ENCODE results near the gene DUOX2. TPM values are rescaled to one million over a fixed set of nuclear protein-coding genes. Genes with fewer than 3 reads are reported as not detected.

Gene DUOX2
- total and polyA plus RNA-seq, 2 experiments from 2014 or later: not detected

DNA sequence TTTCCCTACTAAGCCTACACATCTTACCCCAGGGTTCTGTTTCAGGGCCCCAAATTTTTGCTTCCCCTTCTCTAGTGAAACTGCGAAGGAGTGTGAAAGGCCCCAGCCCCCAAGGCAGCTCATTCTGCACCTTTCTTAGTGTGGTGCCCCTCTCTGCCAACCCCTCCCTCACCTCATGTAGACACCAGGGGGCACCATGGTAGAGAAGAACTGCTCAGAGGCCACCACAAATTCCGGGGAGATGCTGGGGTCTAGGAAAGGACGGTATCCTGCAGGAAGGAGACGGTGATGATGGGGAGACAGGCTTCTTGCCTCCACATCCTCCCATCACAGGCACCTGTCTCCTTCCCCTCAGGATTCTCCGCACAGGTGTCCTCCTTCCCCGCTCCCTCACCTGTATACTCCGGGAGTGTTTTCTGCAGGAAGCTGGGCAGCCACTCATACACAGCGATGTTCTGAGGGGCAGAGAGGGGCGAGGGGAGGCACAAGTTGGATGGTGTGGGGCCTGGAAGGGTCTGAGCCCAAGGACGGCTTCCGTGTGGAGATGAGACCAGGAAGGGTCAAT, 3.6 kb downstream of the DUOX2 start:
- DNase-seq (ENCODE audit: low spot score): peak; percentile 57
- H3K27me3 Mint-ChIP-seq (ENCODE audit: insufficient read depth, low read depth, poor library complexity): peaks cover 57% of the 10 kb centered on the region

DNA sequence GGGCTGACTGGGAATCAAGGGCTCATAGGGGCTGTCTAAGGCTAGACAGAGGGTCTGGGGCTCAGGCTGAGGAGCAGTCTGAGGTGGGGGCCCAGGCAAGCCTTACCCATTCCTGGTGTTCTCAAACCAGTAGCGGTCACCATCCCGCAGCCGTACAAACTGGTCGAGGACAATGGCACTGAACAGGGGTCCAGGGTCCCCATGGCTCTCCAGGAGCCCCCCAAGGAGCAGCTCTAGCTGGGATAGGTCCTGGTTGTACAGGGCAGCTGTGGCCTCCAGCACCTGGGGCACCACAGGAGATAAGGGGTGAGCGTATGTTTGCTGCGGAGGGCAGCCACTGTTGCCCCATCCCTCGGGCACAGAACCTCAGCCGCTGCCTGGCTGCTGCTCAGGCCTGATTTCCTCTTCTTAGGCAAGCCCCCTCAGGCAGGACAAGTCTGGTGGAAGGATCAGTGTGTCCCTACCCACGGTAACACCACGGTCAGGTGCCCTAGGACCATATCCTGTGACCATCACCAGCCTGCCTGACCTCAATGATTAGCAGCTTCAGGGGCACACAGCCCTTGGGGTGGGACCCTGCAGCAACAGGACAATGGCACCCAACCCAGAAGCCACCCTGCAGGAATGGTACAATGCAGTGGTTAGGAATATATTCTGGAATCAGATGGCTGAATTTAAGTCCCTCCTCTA, 5.9 kb downstream of the DUOX2 start:
- peaks cover 48% of the 10 kb centered on the region for H3K27me3 ChIP-seq (ENCODE audit: insufficient read depth)
- TF ChIP-seq EZH2 (IDR thresholded peaks at IDR 0.05; ENCODE audit: low read depth, unreplicated experiment): no peak
- TF ChIP-seq POLR2AphosphoS5 (IDR thresholded peaks at IDR 0.05; ENCODE audit: low read depth): no peak
- TF ChIP-seq, protein P1, sequence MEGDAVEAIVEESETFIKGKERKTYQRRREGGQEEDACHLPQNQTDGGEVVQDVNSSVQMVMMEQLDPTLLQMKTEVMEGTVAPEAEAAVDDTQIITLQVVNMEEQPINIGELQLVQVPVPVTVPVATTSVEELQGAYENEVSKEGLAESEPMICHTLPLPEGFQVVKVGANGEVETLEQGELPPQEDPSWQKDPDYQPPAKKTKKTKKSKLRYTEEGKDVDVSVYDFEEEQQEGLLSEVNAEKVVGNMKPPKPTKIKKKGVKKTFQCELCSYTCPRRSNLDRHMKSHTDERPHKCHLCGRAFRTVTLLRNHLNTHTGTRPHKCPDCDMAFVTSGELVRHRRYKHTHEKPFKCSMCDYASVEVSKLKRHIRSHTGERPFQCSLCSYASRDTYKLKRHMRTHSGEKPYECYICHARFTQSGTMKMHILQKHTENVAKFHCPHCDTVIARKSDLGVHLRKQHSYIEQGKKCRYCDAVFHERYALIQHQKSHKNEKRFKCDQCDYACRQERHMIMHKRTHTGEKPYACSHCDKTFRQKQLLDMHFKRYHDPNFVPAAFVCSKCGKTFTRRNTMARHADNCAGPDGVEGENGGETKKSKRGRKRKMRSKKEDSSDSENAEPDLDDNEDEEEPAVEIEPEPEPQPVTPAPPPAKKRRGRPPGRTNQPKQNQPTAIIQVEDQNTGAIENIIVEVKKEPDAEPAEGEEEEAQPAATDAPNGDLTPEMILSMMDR (conservative IDR thresholded peaks at IDR 0.05; ENCODE audit: low read depth in 2 of 2): no peak
- TF ChIP-seq, protein P2, sequence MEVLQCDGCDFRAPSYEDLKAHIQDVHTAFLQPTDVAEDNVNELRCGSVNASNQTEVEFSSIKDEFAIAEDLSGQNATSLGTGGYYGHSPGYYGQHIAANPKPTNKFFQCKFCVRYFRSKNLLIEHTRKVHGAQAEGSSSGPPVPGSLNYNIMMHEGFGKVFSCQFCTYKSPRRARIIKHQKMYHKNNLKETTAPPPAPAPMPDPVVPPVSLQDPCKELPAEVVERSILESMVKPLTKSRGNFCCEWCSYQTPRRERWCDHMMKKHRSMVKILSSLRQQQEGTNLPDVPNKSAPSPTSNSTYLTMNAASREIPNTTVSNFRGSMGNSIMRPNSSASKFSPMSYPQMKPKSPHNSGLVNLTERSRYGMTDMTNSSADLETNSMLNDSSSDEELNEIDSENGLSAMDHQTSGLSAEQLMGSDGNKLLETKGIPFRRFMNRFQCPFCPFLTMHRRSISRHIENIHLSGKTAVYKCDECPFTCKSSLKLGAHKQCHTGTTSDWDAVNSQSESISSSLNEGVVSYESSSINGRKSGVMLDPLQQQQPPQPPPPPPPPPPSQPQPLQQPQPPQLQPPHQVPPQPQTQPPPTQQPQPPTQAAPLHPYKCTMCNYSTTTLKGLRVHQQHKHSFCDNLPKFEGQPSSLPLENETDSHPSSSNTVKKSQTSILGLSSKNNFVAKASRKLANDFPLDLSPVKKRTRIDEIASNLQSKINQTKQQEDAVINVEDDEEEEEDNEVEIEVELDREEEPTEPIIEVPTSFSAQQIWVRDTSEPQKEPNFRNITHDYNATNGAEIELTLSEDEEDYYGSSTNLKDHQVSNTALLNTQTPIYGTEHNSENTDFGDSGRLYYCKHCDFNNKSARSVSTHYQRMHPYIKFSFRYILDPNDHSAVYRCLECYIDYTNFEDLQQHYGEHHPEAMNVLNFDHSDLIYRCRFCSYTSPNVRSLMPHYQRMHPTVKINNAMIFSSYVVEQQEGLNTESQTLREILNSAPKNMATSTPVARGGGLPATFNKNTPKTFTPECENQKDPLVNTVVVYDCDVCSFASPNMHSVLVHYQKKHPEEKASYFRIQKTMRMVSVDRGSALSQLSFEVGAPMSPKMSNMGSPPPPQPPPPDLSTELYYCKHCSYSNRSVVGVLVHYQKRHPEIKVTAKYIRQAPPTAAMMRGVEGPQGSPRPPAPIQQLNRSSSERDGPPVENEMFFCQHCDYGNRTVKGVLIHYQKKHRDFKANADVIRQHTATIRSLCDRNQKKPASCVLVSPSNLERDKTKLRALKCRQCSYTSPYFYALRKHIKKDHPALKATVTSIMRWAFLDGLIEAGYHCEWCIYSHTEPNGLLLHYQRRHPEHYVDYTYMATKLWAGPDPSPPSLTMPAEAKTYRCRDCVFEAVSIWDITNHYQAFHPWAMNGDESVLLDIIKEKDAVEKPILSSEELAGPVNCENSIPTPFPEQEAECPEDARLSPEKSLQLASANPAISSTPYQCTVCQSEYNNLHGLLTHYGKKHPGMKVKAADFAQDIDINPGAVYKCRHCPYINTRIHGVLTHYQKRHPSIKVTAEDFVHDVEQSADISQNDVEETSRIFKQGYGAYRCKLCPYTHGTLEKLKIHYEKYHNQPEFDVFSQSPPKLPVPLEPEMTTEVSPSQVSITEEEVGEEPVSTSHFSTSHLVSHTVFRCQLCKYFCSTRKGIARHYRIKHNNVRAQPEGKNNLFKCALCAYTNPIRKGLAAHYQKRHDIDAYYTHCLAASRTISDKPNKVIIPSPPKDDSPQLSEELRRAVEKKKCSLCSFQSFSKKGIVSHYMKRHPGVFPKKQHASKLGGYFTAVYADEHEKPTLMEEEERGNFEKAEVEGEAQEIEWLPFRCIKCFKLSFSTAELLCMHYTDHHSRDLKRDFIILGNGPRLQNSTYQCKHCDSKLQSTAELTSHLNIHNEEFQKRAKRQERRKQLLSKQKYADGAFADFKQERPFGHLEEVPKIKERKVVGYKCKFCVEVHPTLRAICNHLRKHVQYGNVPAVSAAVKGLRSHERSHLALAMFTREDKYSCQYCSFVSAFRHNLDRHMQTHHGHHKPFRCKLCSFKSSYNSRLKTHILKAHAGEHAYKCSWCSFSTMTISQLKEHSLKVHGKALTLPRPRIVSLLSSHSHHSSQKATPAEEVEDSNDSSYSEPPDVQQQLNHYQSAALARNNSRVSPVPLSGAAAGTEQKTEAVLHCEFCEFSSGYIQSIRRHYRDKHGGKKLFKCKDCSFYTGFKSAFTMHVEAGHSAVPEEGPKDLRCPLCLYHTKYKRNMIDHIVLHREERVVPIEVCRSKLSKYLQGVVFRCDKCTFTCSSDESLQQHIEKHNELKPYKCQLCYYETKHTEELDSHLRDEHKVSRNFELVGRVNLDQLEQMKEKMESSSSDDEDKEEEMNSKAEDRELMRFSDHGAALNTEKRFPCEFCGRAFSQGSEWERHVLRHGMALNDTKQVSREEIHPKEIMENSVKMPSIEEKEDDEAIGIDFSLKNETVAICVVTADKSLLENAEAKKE (CRISPR knock-in tag; IDR thresholded peaks at IDR 0.05): no peak
- no peak for TF ChIP-seq STAT1 (IDR thresholded peaks at IDR 0.05; ENCODE audit: unreplicated experiment)
- TF ChIP-seq CREB1 (CRISPR knock-in tag; IDR thresholded peaks at IDR 0.05; ENCODE audit: low read depth): no peak

More for the DNA sequence above, 3.6 kb downstream of the DUOX2 start:
- H3K9me2 ChIP-seq (ENCODE audit: insufficient read depth): no peaks in the 10 kb centered on the region
- H3F3A ChIP-seq (replicated peaks; ENCODE audit: low read depth): no peaks in the 10 kb centered on the region
- H3K36me3 ChIP-seq (ENCODE audit: insufficient read depth): no peaks in the 10 kb centered on the region
- H3K27ac ChIP-seq (ENCODE audit: low read depth): no peak overlapping the region
- Mint-ChIP-seq H3K36me3 (ENCODE audit: low read depth) (no peaks in the 10 kb centered on the region; the same call in 2 of the 3 replicates), H3K4me3 (0 out of 3 replicates have a peak overlapping the region, but pooled peaks have one; percentile 23), H3K4me1 (peaks cover 19% of the 10 kb centered on the region), H3K27ac (no peak overlapping the region), H3K9me3 (peaks cover 4% of the 10 kb centered on the region)
- no peak overlapping the region for H3K4me2 ChIP-seq
- no peak for ATAC-seq
- H3K4me1 ChIP-seq (ENCODE audit: insufficient read depth): peaks cover 27% of the 10 kb centered on the region
- H3K27me3 ChIP-seq (ENCODE audit: insufficient read depth): peaks cover 71% of the 10 kb centered on the region
- peaks cover 4% of the 10 kb centered on the region; the same call in 1 of the 2 replicates for H4K20me1 ChIP-seq (replicated peaks; ENCODE audit: insufficient read depth)
- TF ChIP-seq POLR2AphosphoS5 (IDR thresholded peaks at IDR 0.05; ENCODE audit: low read depth): no peak
- peak; percentile 81 for TF ChIP-seq EZH2 (IDR thresholded peaks at IDR 0.05; ENCODE audit: low read depth, unreplicated experiment)
- TF ChIP-seq, protein P1 (conservative IDR thresholded peaks at IDR 0.05; ENCODE audit: low read depth in 2 of 2): peak; percentile 47 to 58
- H2AFZ ChIP-seq: no peak overlapping the region
- no peaks in the 10 kb centered on the region for H3K79me2 ChIP-seq (replicated peaks; ENCODE audit: insufficient read depth)
- no peak overlapping the region for H3K4me3 ChIP-seq

More for the DNA sequence above, 5.9 kb downstream of the DUOX2 start:
- H3K36me3 ChIP-seq (ENCODE audit: insufficient read depth): no peaks in the 10 kb centered on the region
- H2AFZ ChIP-seq: no peak overlapping the region
- no peaks in the 10 kb centered on the region for H3K9me2 ChIP-seq (ENCODE audit: insufficient read depth)
- Mint-ChIP-seq H3K36me3 (ENCODE audit: low read depth) (no peaks in the 10 kb centered on the region; the same call in 2 of the 3 replicates), H3K9me3 (peaks cover 4% of the 10 kb centered on the region; the same call in 2 of the 3 replicates), H3K27me3 (ENCODE audit: insufficient read depth, low read depth, poor library complexity) (peaks cover 41% of the 10 kb centered on the region), H3K27ac (no peak overlapping the region), H3K4me3 (no peak overlapping the region), H3K4me1 (peaks cover 7% of the 10 kb centered on the region)
- DNase-seq (ENCODE audit: low spot score) (no peak), ATAC-seq (no peak)
- H3K4me2 ChIP-seq: no peak overlapping the region
- no peak overlapping the region for H3K4me3 ChIP-seq
- H3F3A ChIP-seq (replicated peaks; ENCODE audit: low read depth): no peaks in the 10 kb centered on the region
- H3K27ac ChIP-seq (ENCODE audit: low read depth): no peak overlapping the region
- H3K79me2 ChIP-seq (replicated peaks; ENCODE audit: insufficient read depth): no peaks in the 10 kb centered on the region
- peaks cover 9% of the 10 kb centered on the region; the same call in 1 of the 2 replicates for H3K4me1 ChIP-seq (ENCODE audit: insufficient read depth)
- H4K20me1 ChIP-seq (replicated peaks; ENCODE audit: insufficient read depth): no peaks in the 10 kb centered on the region
